HCT116 (cell line): Measurements from ENCODE around the gene SARNP.

Experiments used
- CEBPB ChIP-seq: IDR thresholded peaks from 2 replicates; pipeline ENCODE4 v1.6.1; 2012; ENCODE audit warnings: low read depth
- CTCF ChIP-seq, 3 experiments: fragments of 200-600 bp in 1 of 3; sonication (generic) in 1 of 3; IDR thresholded peaks in 2 of 3; conservative IDR thresholded peaks in 1 of 3; 2 replicates each; pipeline ENCODE4 v1.5.1; 2012 to 2017; ENCODE audit warnings: low read depth in 2 of 3, low read length in 2 of 3, antibody characterized with exemption in 1 of 3, borderline replicate concordance in 1 of 3, control low read depth in 1 of 3, mild to moderate bottlenecking in 1 of 3, mixed read lengths in 1 of 3, mixed run types in 1 of 3, moderate library complexity in 1 of 3; ENCODE audit not compliant: insufficient read depth in 1 of 3
- EZH2 ChIP-seq: fragments of 200-600 bp; sonication (generic); IDR thresholded peaks from 2 replicates; pipeline ENCODE4 v1.6.1; 2017; ENCODE audit warnings: antibody characterized with exemption, mixed run types
- MAX ChIP-seq: IDR thresholded peaks from 2 replicates; pipeline ENCODE4 v1.6.1; 2012
- POLR2A ChIP-seq: IDR thresholded peaks from 2 replicates; pipeline ENCODE4 v1.7.0; 2011; ENCODE audit warnings: borderline replicate concordance; ENCODE audit not compliant: insufficient read depth, insufficient read length; ENCODE audit errors: extremely low read depth
- REST ChIP-seq: IDR thresholded peaks from 2 replicates; pipeline ENCODE4 v1.6.1; 2012; ENCODE audit warnings: low read depth
- SP1 ChIP-seq: IDR thresholded peaks from 2 replicates; pipeline ENCODE4 v1.6.1; 2012; ENCODE audit warnings: low read depth
- SRF ChIP-seq: IDR thresholded peaks from 2 replicates; pipeline ENCODE4 v1.6.1; 2012; ENCODE audit warnings: low read depth
- TF ChIP-seq, protein P1 (sequence below): IDR thresholded peaks from 2 replicates; pipeline ENCODE4 v1.6.1; 2012

- TF ChIP-seq POLR2A (no peak), CTCF (IDR thresholded peaks at IDR 0.05 in 2 of 3, conservative IDR thresholded peaks at IDR 0.05 in 1 of 3; ENCODE audit: borderline replicate concordance in 1 of 3, insufficient read depth in 1 of 3, low read depth in 2 of 3, low read length in 2 of 3) (no peak), MAX (no peak), SRF (no peak), REST (no peak), EZH2 (no peak), SP1 (no peak), CEBPB (no peak)
- TF ChIP-seq, protein P1, sequence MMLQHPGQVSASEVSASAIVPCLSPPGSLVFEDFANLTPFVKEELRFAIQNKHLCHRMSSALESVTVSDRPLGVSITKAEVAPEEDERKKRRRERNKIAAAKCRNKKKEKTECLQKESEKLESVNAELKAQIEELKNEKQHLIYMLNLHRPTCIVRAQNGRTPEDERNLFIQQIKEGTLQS, result no peak
These were observed 10.5 kb downstream of the SARNP start for GRCh38 chr12:55806982-55807381.
